ENCODE results near the gene MACROH2A1.

DNA sequence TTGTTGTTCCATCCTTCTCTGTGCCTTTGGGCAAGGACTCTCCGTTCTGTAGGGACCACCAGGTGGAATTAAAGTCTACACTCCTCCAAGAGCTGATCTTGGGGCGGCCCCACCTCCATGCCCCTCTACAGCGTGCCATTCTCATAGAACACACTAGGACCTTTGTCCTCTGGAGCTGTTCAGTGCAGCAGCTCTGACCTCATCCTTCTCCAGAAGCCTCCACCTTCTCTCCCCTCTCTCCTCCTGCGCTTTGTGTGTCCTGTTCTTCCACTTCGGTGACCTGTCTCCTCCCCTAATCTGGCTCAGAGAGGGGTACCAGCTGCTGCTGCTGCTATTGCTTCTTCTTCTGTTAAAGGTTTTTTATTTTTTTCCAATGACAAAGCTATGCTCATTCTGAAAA is 1.8 kb upstream of the MACROH2A1 start:
- TF ChIP-seq EZH2phosphoT487 (IDR thresholded peaks at IDR 0.05; ENCODE audit: borderline replicate concordance, low read length), result no peak
- TF ChIP-seq, protein P1, sequence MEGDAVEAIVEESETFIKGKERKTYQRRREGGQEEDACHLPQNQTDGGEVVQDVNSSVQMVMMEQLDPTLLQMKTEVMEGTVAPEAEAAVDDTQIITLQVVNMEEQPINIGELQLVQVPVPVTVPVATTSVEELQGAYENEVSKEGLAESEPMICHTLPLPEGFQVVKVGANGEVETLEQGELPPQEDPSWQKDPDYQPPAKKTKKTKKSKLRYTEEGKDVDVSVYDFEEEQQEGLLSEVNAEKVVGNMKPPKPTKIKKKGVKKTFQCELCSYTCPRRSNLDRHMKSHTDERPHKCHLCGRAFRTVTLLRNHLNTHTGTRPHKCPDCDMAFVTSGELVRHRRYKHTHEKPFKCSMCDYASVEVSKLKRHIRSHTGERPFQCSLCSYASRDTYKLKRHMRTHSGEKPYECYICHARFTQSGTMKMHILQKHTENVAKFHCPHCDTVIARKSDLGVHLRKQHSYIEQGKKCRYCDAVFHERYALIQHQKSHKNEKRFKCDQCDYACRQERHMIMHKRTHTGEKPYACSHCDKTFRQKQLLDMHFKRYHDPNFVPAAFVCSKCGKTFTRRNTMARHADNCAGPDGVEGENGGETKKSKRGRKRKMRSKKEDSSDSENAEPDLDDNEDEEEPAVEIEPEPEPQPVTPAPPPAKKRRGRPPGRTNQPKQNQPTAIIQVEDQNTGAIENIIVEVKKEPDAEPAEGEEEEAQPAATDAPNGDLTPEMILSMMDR (IDR thresholded peaks at IDR 0.05; ENCODE audit: low read depth, low read length, poor library complexity, severe bottlenecking), result no peak
